ENCODE data around the gene PAQR7.

PAQR7 gene

DNA sequence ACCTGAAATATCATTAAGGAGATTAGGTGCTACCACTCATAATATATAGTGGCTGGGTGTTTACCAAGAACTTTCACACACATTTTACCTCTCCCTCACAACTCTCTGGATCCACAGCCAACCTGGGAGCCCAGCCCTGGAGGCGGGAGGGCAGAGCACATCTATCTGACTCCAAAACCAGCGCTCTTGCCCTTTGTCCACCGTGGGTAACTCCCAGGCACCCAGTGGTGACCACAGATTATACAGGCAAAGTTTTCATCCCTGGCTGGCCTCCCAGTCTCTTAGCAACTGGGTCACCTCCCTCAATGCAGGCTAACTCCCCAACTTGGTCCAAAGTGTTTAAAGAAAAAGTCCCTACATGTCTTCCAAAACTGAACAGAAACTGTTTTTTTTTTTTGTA lies 2.4 kb downstream of the PAQR7 start:
- no peak for DNase-seq (ENCODE audit: low read depth)

DNA sequence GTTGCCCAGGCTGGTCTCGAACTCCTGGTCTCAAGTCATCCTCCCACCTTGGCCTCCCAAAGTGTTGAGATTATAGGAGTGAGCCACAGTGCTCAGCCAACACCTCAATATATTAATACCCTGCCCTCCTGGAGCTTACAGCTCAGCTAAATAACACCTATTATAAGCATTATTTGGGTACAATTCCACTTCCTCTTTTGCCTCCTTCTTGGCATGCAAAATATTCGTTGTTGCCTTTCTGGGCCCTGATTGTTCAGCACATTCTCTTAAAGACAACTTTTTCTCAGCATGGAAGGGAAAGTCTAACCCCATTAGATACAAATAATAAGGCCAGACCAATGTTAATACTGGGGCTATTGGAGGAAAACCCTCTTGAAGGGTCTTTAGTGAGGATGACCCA lies 2.8 kb downstream of the PAQR7 start:
- DNase-seq (ENCODE audit: low read depth): no peak

- no peak for DNase-seq (ENCODE audit: low read depth)
These were observed 3.6 kb downstream of the PAQR7 start for GRCh38 chr1:25871704-25872494.

DNA sequence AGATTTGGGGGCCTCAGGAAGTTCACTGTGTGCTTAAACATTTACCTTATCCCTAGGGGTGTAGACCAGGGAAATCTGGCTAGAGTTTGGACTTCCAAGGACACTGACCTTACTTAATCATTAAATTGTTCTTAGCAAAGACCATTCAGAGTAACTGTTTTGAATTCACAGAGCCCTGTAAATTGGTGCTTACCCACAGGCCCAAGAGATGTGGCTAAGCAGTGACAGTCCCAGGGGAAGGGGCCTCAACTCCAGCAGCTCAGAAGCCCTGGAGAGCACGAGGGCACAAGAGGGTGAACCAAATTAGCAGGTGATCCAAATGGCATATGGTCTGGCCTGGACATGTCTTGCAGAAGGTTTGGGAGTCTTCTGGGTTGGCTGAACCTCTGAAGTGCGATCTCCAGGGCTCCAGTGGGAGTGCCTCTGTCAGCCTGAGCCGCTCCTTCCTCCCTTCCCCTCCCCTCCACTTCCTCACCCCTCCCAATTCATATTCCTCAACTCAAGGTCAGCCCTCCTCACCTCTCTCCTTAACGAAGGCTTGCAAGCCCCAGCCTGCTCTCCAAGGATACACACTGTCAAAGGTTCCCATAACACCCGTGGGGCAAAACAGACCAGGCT lies 4.3 kb downstream of the PAQR7 start:
- no peak for DNase-seq (ENCODE audit: low read depth)

DNA sequence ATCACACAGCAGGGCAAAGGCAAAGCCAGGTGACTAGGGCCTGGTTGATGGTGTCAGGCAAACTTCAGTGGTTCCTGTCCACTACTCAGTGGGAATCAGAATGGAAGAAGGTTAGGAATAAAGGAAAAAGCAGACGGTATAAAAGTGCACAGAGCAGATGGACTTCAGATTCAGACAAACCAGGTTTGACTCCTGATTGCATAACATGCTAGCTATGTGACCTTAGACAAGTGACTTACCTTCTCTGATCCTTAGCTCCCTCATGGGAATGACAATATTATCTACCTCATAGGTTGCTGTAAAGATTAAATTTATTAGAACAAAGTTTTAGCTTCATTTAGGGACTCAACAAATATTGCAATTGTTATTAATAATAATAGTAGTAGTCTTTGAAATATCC lies 4.9 kb downstream of the PAQR7 start:
- no peak for DNase-seq (ENCODE audit: low read depth)

GRCh38 chr1:25869909-25870606 lies 5.5 kb downstream of the PAQR7 start:
- no peak for DNase-seq (ENCODE audit: low read depth)

DNA sequence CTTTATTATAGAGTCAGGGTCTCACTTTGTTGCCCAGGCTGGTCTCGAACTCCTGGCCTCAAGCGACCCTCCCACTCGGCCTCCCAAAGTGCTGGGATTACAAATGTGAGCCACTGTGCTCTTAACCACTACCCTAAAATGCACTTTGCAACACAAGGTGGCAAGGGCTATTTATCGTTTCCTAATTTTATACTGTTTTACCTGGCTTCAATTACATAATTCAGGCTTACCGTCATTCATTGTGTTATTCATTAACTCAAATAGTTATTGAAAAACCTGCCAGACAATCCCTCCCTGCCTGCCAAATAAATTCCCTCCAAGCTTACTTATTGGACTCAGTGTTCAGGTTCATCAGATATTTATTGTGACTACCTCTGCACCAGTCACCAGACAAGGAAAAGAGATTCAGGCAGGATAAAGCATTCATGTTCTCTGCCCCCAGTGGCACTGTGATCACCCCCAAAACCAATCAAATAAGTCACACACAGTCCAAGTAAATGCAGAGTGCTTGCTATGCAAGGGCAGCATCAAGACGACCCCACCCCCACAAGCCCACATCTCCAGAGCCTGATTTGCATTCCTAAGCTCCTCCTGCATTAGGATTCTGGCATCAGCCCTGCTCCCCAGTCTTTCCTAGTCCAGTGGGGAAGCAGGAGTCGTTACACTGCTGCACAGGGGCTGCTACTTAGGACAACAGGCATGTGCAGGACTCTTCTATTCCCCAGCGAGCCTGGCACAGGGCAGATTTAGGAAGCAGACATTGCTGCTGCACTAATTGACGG lies 8.1 kb downstream of the PAQR7 start:
- DNase-seq (ENCODE audit: low read depth): no peak

GRCh38 chr1:25866288-25866687 lies 9.2 kb downstream of the PAQR7 start:
- no peak for DNase-seq (ENCODE audit: low read depth)

GRCh38 chr1:25864434-25864833 lies 11.1 kb downstream of the PAQR7 start:
- DNase-seq (ENCODE audit: low read depth): no peak

GRCh38 chr1:25863486-25864262 lies 11.8 kb downstream of the PAQR7 start:
- no peak for DNase-seq (ENCODE audit: low read depth)

DNA sequence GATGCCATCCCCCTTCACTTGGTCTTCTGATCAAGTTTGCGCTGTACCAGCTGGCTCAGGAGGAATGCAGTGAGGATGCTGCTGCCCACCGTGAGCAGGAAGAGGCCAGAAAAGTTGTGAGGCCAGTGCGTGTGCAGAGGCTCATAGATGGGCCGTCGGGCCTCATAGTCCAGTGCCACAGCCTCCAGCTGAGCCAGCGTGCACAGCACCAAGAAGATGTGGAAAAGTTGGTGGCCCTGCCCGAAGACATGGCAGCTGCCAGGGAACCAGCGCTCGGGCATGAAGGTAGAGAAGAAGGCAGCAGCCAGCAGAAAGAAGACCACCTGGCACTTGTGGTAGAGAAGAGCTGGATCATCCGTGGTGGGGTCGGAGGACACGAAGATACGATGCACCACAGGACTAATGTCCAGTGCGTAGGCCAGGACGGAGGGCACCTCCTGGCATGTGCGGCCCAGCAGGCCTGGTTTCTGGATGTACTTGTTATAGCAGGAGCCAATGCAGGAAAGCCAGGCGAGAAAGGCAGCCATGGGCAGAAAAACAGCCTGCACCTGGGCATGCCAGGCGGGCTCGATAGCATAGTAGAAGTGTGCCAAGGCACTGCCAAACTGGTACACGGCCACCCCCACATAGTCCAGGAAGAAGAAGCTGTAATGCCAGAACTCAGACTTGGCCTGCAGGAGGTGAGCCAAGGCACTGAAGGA lies 12.6 kb downstream of the PAQR7 start:
- DNase-seq (ENCODE audit: low read depth): no peak

GRCh38 chr1:25861316-25862286 lies 13.9 kb downstream of the PAQR7 start:
- DNase-seq (ENCODE audit: low read depth): peak; percentile 62

GRCh38 chr1:25858906-25859789 lies 16.4 kb downstream of the PAQR7 start, which contains the start of gene AUNIP:
AUNIP (minus strand) TSS chr1:25859457; CDS start chr1:25859357, 100 bp downstream.
- DNase-seq (ENCODE audit: low read depth): peak; percentile 81

GRCh38 chr1:25858494-25858893 lies 17.0 kb downstream of the PAQR7 start:
- DNase-seq (ENCODE audit: low read depth): no peak

DNA sequence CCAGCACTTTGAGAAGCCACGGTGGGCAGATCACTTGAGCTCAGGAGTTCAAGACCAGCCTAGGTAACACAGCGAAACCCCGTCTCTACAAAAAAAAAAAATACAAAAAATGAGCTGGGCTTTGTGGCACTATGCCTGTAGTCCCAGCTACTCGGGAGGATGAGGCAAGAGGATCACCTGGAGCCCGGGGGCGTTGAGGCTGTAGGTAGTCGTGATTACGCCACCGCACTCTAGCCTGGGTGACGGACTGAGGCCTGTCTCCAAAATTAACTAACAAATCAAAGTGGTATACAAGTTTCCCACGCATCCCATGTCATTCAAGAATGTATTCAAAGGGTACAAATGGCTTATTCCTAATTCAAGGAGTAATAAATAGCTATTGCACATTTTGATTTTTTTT lies 18.7 kb downstream of the PAQR7 start:
- no peak for DNase-seq (ENCODE audit: low read depth)

DNA sequence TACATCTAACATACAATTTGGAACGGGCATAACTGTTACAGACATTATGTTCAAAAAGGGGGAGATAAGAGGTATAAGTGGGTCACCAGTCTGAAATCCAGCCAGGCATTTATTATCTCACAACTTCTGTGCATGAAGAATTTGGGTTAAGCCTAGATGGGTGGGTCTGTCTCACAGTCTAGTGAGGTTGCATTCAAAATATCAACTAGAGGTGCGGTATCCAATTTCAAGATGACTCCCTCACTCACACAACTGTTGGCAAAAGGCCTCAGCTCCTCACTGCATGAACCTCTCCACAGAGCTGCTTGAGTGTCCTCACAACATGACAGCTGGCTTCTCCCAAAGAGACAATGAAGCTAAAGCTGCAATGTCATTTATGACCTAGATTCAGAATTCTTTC lies 21.0 kb downstream of the PAQR7 start:
- DNase-seq (ENCODE audit: low read depth): no peak

GRCh38 chr1:25848531-25848930 lies 27.0 kb downstream of the PAQR7 start:
- DNase-seq (ENCODE audit: low read depth): no peak

GRCh38 chr1:25847929-25848328 lies 27.6 kb downstream of the PAQR7 start:
- DNase-seq (ENCODE audit: low read depth): no peak

DNA sequence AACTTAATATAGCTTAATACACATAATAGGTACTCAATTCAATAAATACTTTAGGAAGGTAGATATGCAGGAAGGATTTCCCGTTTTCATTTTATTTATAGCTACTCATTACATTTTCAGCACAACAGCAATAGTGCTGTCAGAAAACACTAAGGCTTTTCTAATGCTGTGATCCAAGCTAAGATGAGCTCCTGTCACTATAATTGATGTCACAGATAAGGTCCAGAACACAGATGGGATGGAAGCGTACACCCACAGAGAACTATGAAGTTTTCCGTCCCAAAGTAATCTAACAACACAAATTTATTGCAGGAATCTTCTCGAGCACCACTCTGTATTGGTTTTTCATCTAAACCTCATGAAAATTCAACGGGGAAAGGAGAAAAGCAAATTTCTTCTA lies 29.8 kb downstream of the PAQR7 start:
- no peak for DNase-seq (ENCODE audit: low read depth)
